BE2C (cell line): ENCODE data around the gene FOSL2. TPM values are rescaled to one million over a fixed set of nuclear protein-coding genes. Genes with fewer than 3 reads are reported as not detected.
A peak's percentile ranks its signal among the peaks of the same experiment; 100 is the strongest.

Experiments used
- DNase-seq: peaks from one replicate; pipeline ENCODE4 v3.0.0-alpha.2; 2020
- H3K27me3 ChIP-seq: fragments of 250-450 bp; sonication (Bioruptor Pico); 2 replicates; pipeline ENCODE4 v1.5.1; 2020; ENCODE audit warnings: mild to moderate bottlenecking
- H3K36me3 ChIP-seq: fragments of 250-450 bp; sonication (Bioruptor Pico); 2 replicates; pipeline ENCODE4 v1.5.1; 2020; ENCODE audit warnings: mild to moderate bottlenecking
- H3K4me1 ChIP-seq: fragments of 250-450 bp; sonication (Bioruptor Pico); 2 replicates; pipeline ENCODE4 v1.5.1; 2020
- H3K4me3 ChIP-seq: 2 replicates; pipeline ENCODE4 v1.5.1; 2011; ENCODE audit warnings: low read depth, low read length
- H3K9me3 ChIP-seq: fragments of 250-450 bp; sonication (Bioruptor Pico); 2 replicates; pipeline ENCODE4 v1.5.1; 2020
- CTCF ChIP-seq: IDR thresholded peaks from 2 replicates; pipeline ENCODE4 v1.5.1; 2012; ENCODE audit warnings: mild to moderate bottlenecking, low read depth, low read length
- polyA plus RNA-seq: library from polyadenylated mRNA; unstranded; fragments of >200 nt; gene quantifications from one replicate; pipeline ENCODE4 v1.2.1, GENCODE V29; 2012; ENCODE audit warnings: low read depth, missing spikeins; ENCODE audit not compliant: insufficient read length, insufficient read depth

The FOSL2 gene
- 16.2 TPM for polyA plus RNA-seq

- Histone ChIP-seq H3K9me3 (no peaks in the 10 kb centered on the region), H3K36me3 (no peaks in the 10 kb centered on the region), H3K4me1 (peaks cover 4% of the 10 kb centered on the region; the same call in 1 of the 2 replicates), H3K27me3 (no peaks in the 10 kb centered on the region), H3K4me3 (peak within 1 kb of the TSS; percentile 88)
- no peak for TF ChIP-seq CTCF
- peak; percentile 97 for DNase-seq
Observed at GRCh38 chr2:28392297-28393113, at the start of gene FOSL2. TSS of gene FOSL2 (plus strand) at chr2:28392858. CDS start at chr2:28393721, 863 bp downstream.

DNA sequence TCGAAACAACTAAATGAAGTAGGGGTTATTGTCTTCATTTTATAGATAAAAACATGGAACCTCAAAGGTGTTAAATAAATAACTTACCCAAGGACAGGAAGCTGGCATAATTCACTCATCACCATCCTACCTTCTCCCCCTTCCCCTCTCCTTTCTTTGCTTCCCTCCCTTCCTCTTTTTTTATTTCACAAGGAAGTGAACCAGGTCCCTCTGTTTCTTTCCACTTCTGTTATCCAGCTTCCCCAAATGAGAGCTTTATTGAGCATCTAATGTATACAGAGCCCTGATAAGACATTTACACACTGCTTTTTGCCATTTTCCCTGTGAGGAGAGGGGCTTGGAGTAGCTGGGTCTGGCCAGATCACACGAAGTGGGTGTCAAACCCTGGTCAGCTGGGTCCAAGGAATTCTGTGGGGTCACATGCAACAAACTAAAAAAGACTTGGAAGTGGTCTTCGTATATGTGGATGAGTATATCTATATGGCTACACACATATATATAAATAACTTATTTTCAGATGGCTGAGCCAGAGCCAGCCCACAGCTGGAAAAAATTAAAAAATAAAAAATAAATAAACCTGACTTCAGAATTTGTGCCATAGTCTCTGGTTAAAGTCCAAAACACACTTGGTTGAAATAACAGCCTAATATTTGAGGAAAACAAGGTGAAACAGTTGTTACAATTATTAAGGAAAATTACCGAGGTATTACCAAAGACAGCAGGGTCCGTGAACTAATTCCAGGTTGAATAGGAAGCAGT is 49.3 kb upstream of the FOSL2 start:
- no peaks in the 10 kb centered on the region for H3K36me3 ChIP-seq
- H3K27me3 ChIP-seq, result no peaks in the 10 kb centered on the region
- H3K4me3 ChIP-seq, result no peak overlapping the region
- no peak for DNase-seq
- peaks cover 16% of the 10 kb centered on the region for H3K4me1 ChIP-seq
- H3K9me3 ChIP-seq, result no peaks in the 10 kb centered on the region
- TF ChIP-seq CTCF, result no peak

DNA sequence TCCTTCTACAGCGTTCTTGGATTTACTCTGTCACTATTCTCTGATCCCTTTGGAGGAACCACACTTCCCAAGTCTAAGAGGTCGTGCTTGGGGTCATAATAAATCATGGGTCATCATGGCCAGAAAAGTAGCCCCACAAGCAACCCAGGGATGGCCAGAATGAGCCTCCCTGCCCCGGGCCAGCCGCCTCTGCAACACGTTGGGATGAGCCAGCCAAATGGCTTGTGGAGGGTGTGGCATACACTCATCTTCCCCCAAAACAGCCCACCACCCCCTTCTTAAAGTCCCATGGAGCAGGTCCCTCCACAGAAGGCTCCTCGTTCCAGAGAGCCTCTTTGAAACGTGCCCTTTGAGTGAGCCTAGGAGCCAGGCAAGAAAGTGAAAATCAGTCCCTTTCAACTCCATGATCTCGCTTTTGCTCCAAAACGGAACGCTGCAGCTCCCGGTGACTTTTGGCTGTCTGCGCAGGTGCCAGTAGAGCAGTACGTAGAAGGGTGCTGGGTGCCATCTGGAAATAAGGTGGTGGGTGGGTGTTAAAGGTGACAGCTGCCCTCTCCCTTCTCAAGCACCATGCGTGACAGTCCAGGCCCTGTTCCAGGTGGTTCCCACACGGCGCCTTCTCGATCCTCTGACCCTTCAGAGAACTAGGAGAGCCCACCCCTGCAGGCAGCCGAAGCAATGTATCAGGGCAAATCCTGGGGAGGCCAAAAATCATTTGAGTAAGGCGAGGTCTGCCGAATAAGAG is 48.5 kb upstream of the FOSL2 start:
- TF ChIP-seq CTCF, result no peak
- H3K9me3 ChIP-seq, result no peaks in the 10 kb centered on the region
- H3K36me3 ChIP-seq, result no peaks in the 10 kb centered on the region
- H3K4me3 ChIP-seq, result no peak overlapping the region
- peaks cover 16% of the 10 kb centered on the region for H3K4me1 ChIP-seq
- DNase-seq, result no peak
- H3K27me3 ChIP-seq, result no peaks in the 10 kb centered on the region

DNA sequence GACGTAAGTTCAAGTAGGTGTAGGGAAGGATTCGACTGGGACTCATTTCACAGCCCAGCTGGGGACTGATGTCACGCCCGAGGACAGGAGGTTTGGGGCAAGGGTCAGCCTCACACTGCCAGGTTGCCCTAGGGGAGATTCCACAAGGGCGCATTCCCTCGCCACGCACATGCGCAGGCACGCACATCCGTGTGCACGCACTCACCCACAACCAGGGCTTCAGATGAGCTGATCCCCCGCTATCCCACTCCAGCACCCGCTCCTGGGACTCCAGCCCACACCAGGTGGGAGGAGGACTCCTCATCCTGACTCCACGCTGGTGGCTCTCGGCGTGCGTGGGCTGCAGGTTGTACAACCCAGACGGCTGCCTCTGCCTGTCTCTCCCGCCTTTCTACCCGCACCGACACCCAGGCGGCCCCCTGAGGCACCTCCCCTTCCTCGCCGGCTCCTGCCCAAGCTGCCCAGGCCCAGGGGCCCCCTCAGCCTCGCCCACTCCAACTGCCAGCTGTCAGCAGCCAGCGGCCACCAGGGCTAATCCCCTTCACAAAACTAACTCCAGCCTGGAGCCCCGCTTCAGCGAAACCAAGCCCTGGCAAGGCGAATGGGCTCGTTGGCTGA is 47.8 kb upstream of the FOSL2 start:
- Histone ChIP-seq H3K9me3 (no peaks in the 10 kb centered on the region), H3K4me1 (peaks cover 16% of the 10 kb centered on the region), H3K36me3 (no peaks in the 10 kb centered on the region), H3K4me3 (no peak overlapping the region), H3K27me3 (no peaks in the 10 kb centered on the region)
- no peak for DNase-seq
- TF ChIP-seq CTCF, result no peak

DNA sequence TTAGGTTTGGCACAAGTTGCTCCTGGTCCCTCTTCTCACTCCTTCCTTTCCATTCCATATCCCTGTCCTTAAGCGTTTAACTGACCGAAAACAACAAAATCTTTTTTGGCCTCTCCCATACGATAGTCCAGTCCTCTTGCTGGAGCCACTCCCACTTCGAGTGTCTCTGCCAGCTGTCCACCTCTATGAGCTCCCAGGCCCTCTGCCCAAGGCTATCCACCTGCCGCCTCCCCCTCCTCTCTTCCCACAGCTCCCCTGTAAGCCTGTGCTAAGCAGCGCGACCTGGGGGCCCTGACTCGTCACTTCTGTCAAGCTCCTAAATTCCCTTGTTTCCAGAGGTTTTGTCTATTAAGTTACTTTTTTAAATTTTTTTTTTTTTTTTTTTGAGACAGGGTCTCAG is 47.0 kb upstream of the FOSL2 start:
- TF ChIP-seq CTCF, result no peak
- H3K9me3 ChIP-seq, result no peaks in the 10 kb centered on the region
- H3K4me3 ChIP-seq, result no peak overlapping the region
- H3K4me1 ChIP-seq, result peaks cover 15% of the 10 kb centered on the region
- H3K36me3 ChIP-seq, result no peaks in the 10 kb centered on the region
- no peak for DNase-seq
- no peaks in the 10 kb centered on the region for H3K27me3 ChIP-seq
